ENCODE measurements around the gene SNED1.

The SNED1 gene

GRCh38 chr2:241115361-241115760 lies 116.9 kb downstream of the SNED1 start:
- DNase-seq (ENCODE audit: low spot score): no peak
- in situ Hi-C loops (cut with MboI; ENCODE audit: low pct_unique_long_range_greater_than_20kb, low sequenced_read_pairs, unreplicated experiment): no loop called here
- TF ChIP-seq CTCF (IDR thresholded peaks at IDR 0.05; ENCODE audit: extremely low read depth, insufficient read depth, missing control alignments): no peak

- TF ChIP-seq CTCF (IDR thresholded peaks at IDR 0.05; ENCODE audit: extremely low read depth, insufficient read depth, missing control alignments): no peak
- DNase-seq (ENCODE audit: low spot score): no peak
Measured at GRCh38 chr2:241116606-241117560, 118.5 kb downstream of the SNED1 start.

GRCh38 chr2:241118737-241119505 lies 120.5 kb downstream of the SNED1 start:
- in situ Hi-C loops (cut with MboI; ENCODE audit: low pct_unique_long_range_greater_than_20kb, low sequenced_read_pairs, unreplicated experiment): no loop called here
- DNase-seq (ENCODE audit: low spot score): no peak
- no peak for TF ChIP-seq CTCF (IDR thresholded peaks at IDR 0.05; ENCODE audit: extremely low read depth, insufficient read depth, missing control alignments)

More at GRCh38 chr2:241116606-241117560, 118.5 kb downstream of the SNED1 start:
- in situ Hi-C loops (cut with MboI; ENCODE audit: low pct_unique_long_range_greater_than_20kb, low sequenced_read_pairs, unreplicated experiment): no loop called here

- no peak for TF ChIP-seq CTCF (IDR thresholded peaks at IDR 0.05; ENCODE audit: extremely low read depth, insufficient read depth, missing control alignments)
- DNase-seq (ENCODE audit: low spot score): no peak
- in situ Hi-C loops (cut with MboI; ENCODE audit: low pct_unique_long_range_greater_than_20kb, low sequenced_read_pairs, unreplicated experiment): no loop called here
Measured at GRCh38 chr2:241120440-241120839, 122.0 kb downstream of the SNED1 start.

- no peak for DNase-seq (ENCODE audit: low spot score)
- in situ Hi-C loops (cut with MboI; ENCODE audit: low pct_unique_long_range_greater_than_20kb, low sequenced_read_pairs, unreplicated experiment): no loop called here
- no peak for TF ChIP-seq CTCF (IDR thresholded peaks at IDR 0.05; ENCODE audit: extremely low read depth, insufficient read depth, missing control alignments)
Measured at GRCh38 chr2:241121008-241121407, 122.6 kb downstream of the SNED1 start.

GRCh38 chr2:241122376-241123002 lies 124.1 kb downstream of the SNED1 start:
- in situ Hi-C loops (cut with MboI; ENCODE audit: low pct_unique_long_range_greater_than_20kb, low sequenced_read_pairs, unreplicated experiment): no loop called here
- no peak for DNase-seq (ENCODE audit: low spot score)
- TF ChIP-seq CTCF (IDR thresholded peaks at IDR 0.05; ENCODE audit: extremely low read depth, insufficient read depth, missing control alignments): no peak
